Stimulated activated CD4-positive, alpha-beta T cell treated with anti-CD3 and anti-CD28 coated beads, Interleukin-15, amount 100 ng/mL, for 1 hour (primary cell): ENCODE measurements around the gene ROR2.

Experiments
- DNase-seq, 2 donors: peaks; one replicate each; pipeline ENCODE4 v3.0.0-alpha.2; 2020; ENCODE audit warnings: low read depth in 1 of 2, low spot score in 1 of 2

ROR2 gene

DNA sequence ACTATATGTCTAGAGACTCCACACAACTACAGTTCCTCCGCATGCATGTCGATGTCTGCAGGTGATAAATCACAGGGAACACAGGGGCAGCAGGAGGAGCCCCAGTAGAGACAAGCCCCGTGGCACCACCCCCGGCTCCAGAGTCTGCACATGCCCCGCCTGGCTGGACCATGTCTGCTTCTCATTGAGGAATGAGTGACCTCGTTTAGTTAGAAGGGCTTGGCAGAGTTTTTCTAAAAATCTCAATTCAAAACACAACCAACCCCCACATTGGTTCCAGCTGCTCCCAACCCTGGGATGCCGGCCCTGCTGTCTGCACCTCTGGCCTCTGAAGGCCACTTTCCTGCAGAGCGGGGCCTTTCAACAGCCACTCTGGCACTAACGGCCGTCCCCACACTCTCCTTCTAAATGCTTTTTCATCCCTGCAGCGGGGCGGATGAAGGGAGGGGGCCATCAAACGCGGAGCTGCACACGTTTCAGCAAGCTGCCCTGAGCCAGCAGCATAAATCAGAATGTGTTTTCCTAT is 106.3 kb downstream of the ROR2 start:
- no peak for DNase-seq

GRCh38 chr9:91843093-91843492 is 106.9 kb downstream of the ROR2 start:
- no peak for DNase-seq

- DNase-seq, result no peak
These were observed 107.5 kb downstream of the ROR2 start for GRCh38 chr9:91842358-91843049.

DNA sequence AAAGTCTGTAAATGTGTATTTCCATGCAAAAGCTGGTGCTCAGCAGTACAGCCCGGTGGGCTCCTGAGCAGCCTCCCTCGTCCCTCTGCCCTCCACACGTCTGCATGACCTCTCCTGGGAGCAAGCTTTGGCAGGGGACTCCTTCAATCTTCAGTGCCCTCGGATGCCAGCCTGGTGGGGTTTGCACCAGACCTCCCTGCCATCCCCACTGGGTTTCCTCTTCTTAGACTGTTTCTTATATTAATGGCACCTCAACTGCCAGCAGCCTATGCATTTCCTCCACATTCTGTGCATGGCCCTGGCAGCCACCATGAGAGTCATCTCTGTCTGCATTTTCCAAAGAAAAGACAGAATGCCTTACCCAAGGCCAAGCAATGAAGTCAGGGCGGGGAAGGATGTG is 108.4 kb downstream of the ROR2 start:
- DNase-seq, result no peak

DNA sequence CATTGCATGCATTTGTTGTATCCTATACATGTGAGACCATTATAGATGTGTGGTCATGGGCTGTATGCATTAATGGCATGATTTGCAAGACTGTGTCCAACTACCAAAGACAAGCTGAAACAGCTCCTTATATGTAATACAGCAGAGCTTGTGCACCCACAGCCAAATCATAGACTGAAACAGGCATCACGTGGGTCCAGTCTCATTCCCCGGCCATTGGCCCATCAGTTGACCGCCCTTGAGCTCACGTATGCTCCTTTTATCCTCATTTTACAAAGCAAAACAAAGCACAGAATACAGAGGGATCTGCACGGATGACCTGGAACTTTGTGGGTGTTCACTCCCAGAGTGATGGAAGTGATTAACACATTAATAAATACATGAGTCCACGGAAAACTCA is 109.1 kb downstream of the ROR2 start:
- DNase-seq, result no peak

- DNase-seq, result no peak
These were observed 109.6 kb downstream of the ROR2 start for GRCh38 chr9:91840469-91840868.

- no peak for DNase-seq
These were observed 110.0 kb downstream of the ROR2 start for GRCh38 chr9:91839926-91840465.

DNA sequence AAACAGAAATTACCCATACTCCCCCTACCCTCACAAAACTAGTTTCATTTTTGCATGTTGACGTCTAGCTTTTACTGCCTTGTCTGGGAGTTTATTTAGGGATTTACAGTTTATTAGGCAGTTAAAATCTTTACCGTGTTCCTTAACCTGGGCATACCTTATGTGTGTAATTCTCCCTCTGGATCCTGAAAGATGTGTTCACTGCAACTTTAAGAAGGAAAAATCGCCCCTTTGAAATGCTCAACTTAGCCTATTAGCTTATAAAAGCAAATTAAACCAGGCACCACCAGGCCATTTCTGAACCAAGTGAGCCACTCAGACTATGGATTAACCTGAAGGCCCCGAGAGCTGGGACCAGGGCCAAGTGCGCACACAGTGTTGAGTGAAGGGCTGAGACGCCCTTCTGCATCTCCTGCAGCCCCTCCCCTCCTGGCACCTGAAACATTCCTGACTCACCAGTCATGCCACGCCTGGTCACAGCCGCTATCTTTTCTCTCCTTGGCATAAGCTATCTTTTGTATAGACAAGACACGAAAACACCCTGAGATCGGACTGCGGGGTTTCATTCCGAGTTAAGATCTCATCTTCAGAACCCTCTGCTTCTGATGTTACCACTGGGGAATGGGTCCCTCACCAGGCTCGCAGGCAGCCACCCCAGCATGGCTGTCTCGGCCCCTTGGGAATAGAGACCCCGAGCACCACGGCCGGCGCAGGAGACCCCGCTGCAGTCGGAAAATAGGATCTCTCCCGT is 111.9 kb downstream of the ROR2 start:
- no peak for DNase-seq

GRCh38 chr9:91836515-91836914 is 113.5 kb downstream of the ROR2 start:
- no peak for DNase-seq

DNA sequence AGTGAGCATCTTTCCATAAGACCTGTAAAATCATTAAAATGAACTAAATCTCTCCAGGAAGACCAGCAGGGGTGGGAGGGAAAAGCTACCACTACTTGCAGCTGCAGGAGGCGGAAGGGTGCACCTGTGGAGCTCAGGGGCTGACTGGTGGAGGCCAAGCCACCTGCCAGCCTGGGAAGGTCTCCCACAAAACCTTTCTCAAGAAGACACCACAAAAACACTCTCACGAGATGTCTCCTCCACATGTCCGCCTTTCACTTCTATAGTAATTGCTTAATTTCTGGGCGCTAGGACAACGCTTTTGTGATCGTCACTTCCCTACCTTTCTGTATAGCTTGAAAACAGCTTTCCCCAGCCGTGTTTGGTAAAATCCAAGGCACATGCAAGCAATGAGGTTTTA is 114.4 kb downstream of the ROR2 start:
- DNase-seq, result no peak

- DNase-seq, result no peak
These were observed 114.8 kb downstream of the ROR2 start for GRCh38 chr9:91835216-91835615.

DNA sequence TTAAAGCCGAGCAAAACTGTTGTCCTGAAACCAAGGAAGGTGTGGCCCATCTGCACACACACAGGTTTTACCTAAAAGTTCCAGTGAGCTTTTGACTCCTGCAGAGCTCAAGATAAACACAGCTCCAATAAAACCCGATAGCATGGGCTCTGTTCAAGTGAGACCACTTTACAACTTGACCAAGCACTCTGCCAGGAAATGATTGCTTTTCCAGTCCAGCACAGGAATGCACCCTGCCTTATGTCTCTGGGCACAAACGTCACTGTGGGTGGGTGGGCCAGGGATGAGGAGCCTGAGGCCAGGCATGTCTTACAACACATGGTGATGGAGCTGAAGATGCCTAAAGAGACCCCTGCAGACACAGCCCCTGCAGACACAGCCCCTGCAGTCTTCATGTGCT is 115.3 kb downstream of the ROR2 start:
- DNase-seq, result no peak

DNA sequence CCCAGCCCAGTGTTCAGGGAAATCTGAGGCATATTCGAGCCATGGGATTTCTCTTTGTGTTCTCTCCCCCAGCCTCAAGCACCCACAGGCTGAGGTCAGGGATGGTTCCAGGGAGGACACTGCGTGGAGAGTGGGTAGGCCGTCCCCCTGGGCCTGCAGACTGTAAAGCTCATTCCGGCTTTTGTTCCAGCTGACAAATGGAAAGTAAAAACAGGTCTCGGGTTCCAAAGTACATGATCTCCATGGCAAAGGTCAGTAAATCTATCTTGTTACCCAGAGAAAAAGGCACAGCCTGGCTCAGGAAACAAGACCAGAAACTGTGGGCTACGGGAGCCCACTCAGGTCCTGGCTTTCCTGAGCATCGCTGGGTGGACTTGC is 116.2 kb downstream of the ROR2 start:
- DNase-seq, result no peak

GRCh38 chr9:91833096-91833877 is 116.7 kb downstream of the ROR2 start:
- no peak for DNase-seq

GRCh38 chr9:91832322-91832721 is 117.7 kb downstream of the ROR2 start:
- no peak for DNase-seq

GRCh38 chr9:91825866-91826265 is 124.2 kb downstream of the ROR2 start:
- no peak for DNase-seq

DNA sequence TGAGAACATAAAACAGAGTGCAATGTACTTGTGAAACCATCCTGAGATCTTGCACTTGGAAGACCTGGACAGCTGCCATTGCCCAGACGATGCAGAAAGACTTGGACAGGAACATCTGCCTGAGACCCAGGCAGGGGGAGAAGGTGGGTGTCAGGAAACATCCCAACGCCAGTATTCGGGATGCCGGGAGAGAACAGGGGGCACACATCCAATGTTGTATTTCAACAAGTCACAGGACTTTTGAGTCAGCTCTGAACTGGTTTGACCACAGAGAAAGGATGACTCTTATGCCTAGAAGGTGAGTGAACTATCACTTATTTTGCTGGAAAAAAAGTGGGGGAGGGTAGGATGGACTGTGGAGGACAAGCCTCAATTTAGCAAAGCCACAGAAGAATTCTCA is 124.6 kb downstream of the ROR2 start:
- DNase-seq, result no peak

GRCh38 chr9:91824601-91825305 is 125.3 kb downstream of the ROR2 start:
- DNase-seq, result no peak

GRCh38 chr9:91824151-91824550 is 125.9 kb downstream of the ROR2 start:
- DNase-seq, result no peak

GRCh38 chr9:91820949-91821880 is 128.8 kb downstream of the ROR2 start:
- DNase-seq, result no peak
